Erythroblast (primary cell): ENCODE measurements around the gene LMF2.

Experiments used
- GATA1 ChIP-seq: IDR thresholded peaks from 2 replicates; pipeline ENCODE4 v1.6.1; 2011; ENCODE audit warnings: low read depth, mild to moderate bottlenecking, control low read depth, low read length, moderate library complexity
- POLR2A ChIP-seq: IDR thresholded peaks from 2 replicates; pipeline ENCODE4 v1.6.1; 2011; ENCODE audit warnings: mild to moderate bottlenecking, low read length

GRCh38 chr22:50526834-50527801, 19.6 kb upstream of the LMF2 start:
- TF ChIP-seq POLR2A (no peak), GATA1 (no peak)
